Anterior cingulate cortex (tissue), 58 donors: ENCODE data around the gene ARL4D.

Source experiments
- DNase-seq, 58 donors: peaks; one replicate each; lab custom pipeline; 2025; lab: John Stamatoyannopoulos, UW

Gene ARL4D

GRCh38 chr17:43449470-43450248 is 50.9 kb downstream of the ARL4D start:
- DNase-seq: no peak
